Breast epithelium (tissue), 3 donors: ENCODE measurements around the gene NHP2.

Experiments
- POLR2A ChIP-seq: fragments of 450-650 bp; IDR thresholded peaks from one replicate; pipeline ENCODE4 v1.6.1; 2016; ENCODE audit warnings: antibody characterized with exemption, mild to moderate bottlenecking, moderate library complexity
- POLR2AphosphoS5 ChIP-seq, 3 donors: sonication (generic); formaldehyde crosslinking; IDR thresholded peaks; one replicate each; pipeline ENCODE4 v1.6.1; 2017; ENCODE audit warnings: antibody characterized with exemption in 3 of 3

DNA sequence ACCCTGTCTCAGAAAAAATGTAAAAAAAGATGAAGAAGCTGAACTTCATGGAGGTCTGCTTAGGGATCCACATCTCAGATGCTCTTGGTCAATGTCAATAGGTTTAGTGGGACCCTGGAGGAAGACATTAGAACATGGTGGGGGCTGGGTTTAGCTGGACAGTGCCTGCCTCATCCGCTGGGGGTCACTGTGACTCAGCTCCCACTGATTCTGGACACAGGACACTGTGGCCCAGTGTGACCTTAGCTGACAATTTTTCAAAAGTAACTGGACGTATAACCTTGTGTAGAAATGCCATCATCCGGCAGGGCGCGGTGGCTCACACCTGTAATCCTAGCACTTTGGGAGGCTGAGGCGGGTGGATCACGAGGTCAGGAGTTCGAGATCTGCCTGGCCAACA, 43.3 kb upstream of the NHP2 start:
- TF ChIP-seq POLR2A = no peak
- no peak for TF ChIP-seq POLR2AphosphoS5 (IDR thresholded peaks at IDR 0.05)
